ENCODE data around the gene PTDSS2. TPM values are rescaled to one million over a fixed set of nuclear protein-coding genes. Genes with fewer than 3 reads are reported as not detected.

PTDSS2 gene
- total and polyA plus RNA-seq, 10 of the 15 experiments (the other 5 are each of a cell fraction or from before 2014, with no cell fraction given): 0.39 to 21.1 (median 10.8) TPM

DNA sequence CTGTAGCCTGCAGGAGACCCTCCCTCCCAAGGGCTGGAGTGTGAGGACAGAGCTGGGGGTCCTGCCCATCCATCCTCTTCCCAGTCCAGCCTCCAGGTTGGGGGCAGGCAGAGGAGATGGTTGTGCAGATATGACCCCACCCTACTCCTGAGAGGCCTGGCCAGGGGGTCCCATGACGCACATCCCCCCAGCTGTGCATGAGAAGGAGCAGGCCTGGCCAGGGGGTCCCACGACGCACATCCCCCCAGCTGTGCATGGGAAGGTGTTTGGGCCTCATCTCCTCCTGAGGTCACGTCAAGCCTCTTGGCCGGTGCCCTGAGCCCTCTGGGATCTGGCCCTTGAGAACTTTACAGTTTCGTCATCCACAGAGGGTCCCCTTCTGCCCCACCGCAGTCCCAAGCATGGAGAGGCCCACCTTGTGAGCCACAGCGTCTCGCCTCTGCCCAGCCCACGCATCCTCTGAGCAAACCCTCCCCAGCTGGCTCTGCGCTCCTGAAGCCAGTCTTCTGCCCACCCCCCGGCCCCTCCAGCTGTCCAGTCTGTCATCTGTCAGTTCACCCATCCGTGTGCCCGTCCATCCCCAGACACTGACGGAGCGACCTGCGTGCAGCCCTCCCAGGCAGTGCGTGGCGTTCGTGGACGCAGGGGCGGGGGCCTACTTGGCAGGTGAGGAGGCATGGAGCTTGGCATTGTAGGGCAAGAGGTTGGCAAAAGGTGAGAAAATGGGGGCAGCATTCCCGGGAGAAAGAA, 10.6 kb upstream of the PTDSS2 start:
- no peak for TF ChIP-seq TAF1 (IDR thresholded peaks at IDR 0.05; ENCODE audit: borderline replicate concordance, low read depth, low read length)
- TF ChIP-seq, protein P1, sequence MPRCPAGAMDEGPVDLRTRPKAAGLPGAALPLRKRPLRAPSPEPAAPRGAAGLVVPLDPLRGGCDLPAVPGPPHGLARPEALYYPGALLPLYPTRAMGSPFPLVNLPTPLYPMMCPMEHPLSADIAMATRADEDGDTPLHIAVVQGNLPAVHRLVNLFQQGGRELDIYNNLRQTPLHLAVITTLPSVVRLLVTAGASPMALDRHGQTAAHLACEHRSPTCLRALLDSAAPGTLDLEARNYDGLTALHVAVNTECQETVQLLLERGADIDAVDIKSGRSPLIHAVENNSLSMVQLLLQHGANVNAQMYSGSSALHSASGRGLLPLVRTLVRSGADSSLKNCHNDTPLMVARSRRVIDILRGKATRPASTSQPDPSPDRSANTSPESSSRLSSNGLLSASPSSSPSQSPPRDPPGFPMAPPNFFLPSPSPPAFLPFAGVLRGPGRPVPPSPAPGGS (IDR thresholded peaks at IDR 0.05; ENCODE audit: borderline replicate concordance, insufficient read depth, low read depth, low read length, poor library complexity, severe bottlenecking): peak; percentile 55
- Histone ChIP-seq H3K27ac (ENCODE audit: control insufficient read depth, insufficient read depth) (no peak overlapping the region), H3K9me3 (replicated peaks; ENCODE audit: control insufficient read depth, insufficient read depth, low read length) (no peaks in the 10 kb centered on the region), H3K79me2 (ENCODE audit: control insufficient read depth, insufficient read depth, low read length) (peaks cover 10% of the 10 kb centered on the region), H3K27me3 (replicated peaks in 1 of 2; ENCODE audit: control insufficient read depth in 2 of 2, insufficient read depth in 2 of 2, low read length in 1 of 2) (no peaks in the 10 kb centered on the region), H2AFZ (ENCODE audit: control insufficient read depth, low read depth, low read length) (no peak overlapping the region), H3K4me2 (ENCODE audit: control insufficient read depth, insufficient read depth) (no peak overlapping the region), H3K4me1 (ENCODE audit: control insufficient read depth, insufficient read depth, low read length) (peaks cover 12% of the 10 kb centered on the region), H3K4me3 (no peak overlapping the region; the same call in 1 of the 2 replicates), H3K9ac (ENCODE audit: control insufficient read depth, insufficient read depth, low read length) (no peak overlapping the region), H3K36me3 (ENCODE audit: control insufficient read depth in 2 of 2, insufficient read depth in 2 of 2, low read length in 1 of 2) (no peaks in the 10 kb centered on the region; a peak in 1 of 4 replicates), H4K20me1 (ENCODE audit: control insufficient read depth, insufficient read depth) (no peaks in the 10 kb centered on the region)
- RAD21 ChIA-PET (ENCODE audit: unreplicated experiment): interaction anchor here (1.1 to 1.2 kb wide), 3 partner anchors 9 to 282 kb away, joined by 3 to 6 read pairs (median 4); partner anchors contain the start of gene PTDSS2
- SMC1A ChIA-PET (ENCODE audit: uncharacterized antibody, unreplicated experiment): interaction anchor here (1.1 to 1.2 kb wide), 2 partner anchors 10 to 79 kb away, joined by 3 to 4 read pairs; no protein-coding TSS in a partner anchor
- WGBS (ENCODE audit: insufficient coverage, insufficient replicate concordance, low lambda C conversion rate, missing lambda C conversion rate): 74% methylated on average over 23 of the region's 23 CpGs
- in situ Hi-C loops (cut with MboI) (no loop called here), intact Hi-C loops (cut with micrococcal nuclease; ENCODE audit: unreplicated experiment) (loop anchor here (10.0 kb wide), 2 partner anchors 135 to 235 kb away; partner anchors contain the start of genes BET1L, IFITM2 and RIC8A)
- no peak for ATAC-seq
- BruUV-seq (replicated peaks): no TSS peak
- CTCF ChIA-PET: interaction anchor here (0.9 to 4.9 kb wide), 5 partner anchors 10 to 286 kb away, joined by 3 to 34 read pairs (median 3); partner anchors contain the start of gene PTDSS2
- no peak for DNase-seq (ENCODE audit: low read depth, low spot score)
- FAIRE-seq: no peak
- POLR2A ChIA-PET: no interaction called here

Data from GM12878 (cell line).